Gastrocnemius medialis (tissue), 4 donors: ENCODE data around the gene RNF44.

Source experiments
- POLR2A ChIP-seq, 2 donors: fragments of 450-650 bp; IDR thresholded peaks; one replicate each; pipeline ENCODE4 v1.6.1; 2017; ENCODE audit warnings: antibody characterized with exemption in 2 of 2, mild to moderate bottlenecking in 2 of 2, moderate library complexity in 2 of 2
- TF ChIP-seq, protein P1 (sequence below), 5 experiments: fragments of 450-650 bp in 3 of 5; fragments of 200-600 bp in 2 of 5; sonication (generic) in 2 of 5; IDR thresholded peaks in 4 of 5; conservative IDR thresholded peaks in 1 of 5; 1 replicate in 4 of 5; 2 replicates in 1 of 5; pipeline ENCODE4 v1.5.1; 2016 to 2019; ENCODE audit warnings: antibody characterized with exemption in 5 of 5, mild to moderate bottlenecking in 3 of 5, moderate library complexity in 3 of 5

DNA sequence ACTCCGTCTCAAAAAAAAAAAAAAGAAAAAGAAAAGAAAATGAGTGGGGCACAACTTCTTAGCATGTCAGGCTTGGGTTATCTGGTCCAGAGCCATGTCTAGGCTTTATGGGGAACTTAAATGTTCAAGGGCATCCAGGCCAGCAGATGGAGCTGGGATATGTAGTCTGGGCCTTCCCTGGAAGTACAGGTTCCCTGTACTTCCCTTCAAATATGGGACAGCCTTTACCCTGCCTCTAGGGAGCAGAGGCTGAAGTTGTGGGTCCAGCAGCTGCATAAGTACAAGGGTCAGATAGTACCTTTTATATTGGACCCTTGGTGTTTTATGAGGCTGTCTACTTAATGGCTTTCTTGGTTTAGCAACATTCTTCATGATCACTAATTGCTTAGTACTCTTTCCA is 46.9 kb downstream of the RNF44 start:
- no peak for TF ChIP-seq POLR2A (IDR thresholded peaks at IDR 0.05)
- TF ChIP-seq, protein P1, sequence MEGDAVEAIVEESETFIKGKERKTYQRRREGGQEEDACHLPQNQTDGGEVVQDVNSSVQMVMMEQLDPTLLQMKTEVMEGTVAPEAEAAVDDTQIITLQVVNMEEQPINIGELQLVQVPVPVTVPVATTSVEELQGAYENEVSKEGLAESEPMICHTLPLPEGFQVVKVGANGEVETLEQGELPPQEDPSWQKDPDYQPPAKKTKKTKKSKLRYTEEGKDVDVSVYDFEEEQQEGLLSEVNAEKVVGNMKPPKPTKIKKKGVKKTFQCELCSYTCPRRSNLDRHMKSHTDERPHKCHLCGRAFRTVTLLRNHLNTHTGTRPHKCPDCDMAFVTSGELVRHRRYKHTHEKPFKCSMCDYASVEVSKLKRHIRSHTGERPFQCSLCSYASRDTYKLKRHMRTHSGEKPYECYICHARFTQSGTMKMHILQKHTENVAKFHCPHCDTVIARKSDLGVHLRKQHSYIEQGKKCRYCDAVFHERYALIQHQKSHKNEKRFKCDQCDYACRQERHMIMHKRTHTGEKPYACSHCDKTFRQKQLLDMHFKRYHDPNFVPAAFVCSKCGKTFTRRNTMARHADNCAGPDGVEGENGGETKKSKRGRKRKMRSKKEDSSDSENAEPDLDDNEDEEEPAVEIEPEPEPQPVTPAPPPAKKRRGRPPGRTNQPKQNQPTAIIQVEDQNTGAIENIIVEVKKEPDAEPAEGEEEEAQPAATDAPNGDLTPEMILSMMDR (IDR thresholded peaks at IDR 0.05 in 4 of 5, conservative IDR thresholded peaks at IDR 0.05 in 1 of 5), result no peak
